Measurements from ENCODE around the gene ZNF652.
"Not testable (repeated sequence)": the region's sequence is repeated elsewhere in the genome, so short reads cannot be mapped to it uniquely, and the experiment has no call there.

ZNF652 gene

DNA sequence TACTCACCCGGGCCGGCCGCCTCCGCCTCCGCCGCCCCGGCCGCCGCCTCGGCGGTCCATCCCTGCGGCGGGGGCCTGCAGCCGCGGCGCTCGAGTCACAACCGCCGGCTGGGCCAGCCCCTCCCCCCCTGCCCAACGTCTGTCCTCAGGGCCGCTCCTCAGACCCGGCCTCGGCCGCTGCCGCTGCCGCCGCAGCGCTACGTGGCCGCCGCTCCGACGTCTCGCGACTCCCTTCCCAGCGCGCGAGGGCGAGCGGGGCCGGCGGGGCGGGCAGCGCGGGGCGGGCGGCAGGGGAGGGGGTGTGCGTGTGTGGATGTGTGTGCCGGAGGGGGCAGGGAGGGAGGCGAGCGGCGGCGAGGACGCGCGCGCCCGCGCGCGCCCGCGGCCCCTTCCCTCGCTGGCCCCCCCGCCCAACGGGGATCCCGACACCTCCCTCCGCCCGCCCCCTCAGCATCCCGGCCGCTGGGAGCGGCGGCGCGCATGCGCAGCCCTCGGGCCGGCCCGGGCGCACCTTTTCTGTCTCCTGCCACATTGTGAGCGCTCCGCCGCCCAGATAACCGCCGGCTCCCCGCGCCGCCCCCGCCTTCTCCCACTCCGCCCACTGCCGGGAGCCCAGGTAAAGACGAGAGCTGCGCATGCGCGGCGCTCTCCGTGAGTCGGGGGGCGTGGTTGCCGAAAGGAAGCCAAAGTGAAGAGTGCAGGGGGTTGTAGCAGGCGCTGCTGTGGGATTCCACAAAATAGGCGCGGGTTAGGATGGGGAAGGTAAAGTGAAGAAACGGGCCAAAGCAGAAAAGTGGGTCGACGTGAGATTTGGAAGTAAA is at the start of gene ZNF652:
Gene ZNF652 (minus strand): TSS at position 349 of the 821 bp plus-strand sequence. CDS start 44,525 bp downstream, outside the sequence.
- DNase-seq: peak; percentile 97

DNA sequence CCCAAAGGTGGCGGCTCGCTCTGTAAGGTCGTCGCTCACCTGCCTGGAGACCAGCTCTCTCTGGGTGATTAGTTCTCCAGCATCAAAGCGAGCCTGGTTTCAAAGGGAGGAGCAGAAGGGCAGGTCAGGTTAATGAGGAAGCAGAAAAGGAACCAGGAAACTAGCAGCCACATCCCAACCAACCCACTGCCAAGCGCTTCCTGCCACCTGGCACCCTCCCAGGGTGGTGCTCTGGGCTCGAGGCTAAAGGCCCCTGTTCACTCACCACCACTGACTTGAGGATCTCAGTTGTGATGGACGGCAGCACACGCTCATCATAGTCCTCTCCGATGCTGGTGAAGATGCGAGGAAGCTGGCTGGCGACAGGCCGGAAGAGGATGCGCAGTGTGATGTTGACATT is 47.0 kb upstream of the ZNF652 start:
- no peak for DNase-seq

DNA sequence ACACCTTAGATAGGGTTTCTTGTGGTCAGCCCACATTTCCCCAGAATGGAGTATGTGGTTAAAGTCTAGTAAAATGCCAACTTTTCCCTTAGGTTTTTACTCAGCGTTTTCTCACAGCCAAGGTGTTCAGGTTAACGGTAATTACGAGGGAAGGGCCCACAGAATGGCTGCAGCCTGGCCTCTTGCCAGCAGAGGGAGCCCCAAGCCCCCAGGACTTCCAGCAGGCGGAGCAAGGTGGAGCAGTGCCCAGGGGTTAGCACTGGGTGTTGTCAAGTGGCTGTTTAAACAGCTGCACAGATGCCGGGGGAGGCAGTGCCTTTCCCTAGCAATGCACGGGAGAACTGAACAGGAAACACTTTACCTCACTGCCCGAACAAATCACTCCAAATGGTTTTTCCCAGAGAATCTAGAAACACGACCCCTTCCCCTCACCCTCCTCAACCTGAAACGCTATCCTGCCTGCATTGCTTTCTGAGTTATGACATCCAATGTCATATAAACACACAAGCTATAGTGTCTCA is 46.0 kb upstream of the ZNF652 start:
- DNase-seq: peak; percentile 77

DNA sequence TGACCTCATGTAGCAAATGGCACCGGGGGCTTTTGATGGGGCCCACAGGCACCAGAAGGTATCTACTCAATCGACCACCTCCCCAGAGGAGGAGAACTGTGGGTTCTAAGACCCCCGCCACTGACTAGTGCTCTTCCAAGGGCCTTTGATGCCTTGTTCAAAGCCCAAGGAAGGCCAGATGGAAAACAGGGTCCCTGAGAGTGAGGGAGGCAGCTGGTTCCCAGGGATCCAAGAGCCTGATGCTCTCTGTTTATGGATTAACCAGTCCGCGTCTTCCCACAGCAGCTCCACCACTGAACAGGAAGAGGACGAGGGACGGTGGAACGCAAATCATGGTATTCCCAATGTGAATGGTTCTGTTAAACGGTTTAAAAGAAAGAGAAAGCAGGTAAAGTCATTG is 45.0 kb upstream of the ZNF652 start:
- DNase-seq: no peak

DNA sequence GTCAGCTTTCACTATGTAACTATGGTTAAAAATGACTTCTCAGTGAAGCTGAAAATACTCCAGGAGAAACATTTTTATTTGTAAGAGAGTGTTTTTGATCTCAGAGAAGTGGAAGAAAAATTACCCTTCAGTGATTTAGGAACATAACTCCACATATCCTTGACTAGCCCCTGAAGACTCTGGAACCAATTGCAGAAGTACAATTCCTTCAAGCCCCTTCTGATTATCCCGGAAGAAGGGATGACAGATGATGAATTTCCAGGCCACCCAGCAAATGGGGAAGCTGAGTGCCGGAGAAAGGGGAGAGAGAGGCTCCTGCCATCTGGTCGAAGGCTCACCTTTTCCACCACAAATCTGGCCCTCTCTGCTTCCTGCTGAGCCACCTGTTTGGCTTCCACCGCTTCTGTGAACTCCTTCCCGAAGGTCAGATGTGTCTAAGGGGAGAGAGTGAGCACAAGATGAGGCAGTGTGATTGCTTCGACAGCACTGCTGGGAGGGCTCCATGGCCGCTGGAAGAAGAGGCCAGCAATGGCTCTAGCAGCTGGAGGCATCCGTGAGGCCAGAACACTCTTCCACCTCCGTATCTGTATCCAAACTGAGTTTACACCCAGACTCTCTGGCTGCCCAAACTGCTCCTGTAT is 44.5 kb upstream of the ZNF652 start:
- peak; percentile 14 for DNase-seq

DNA sequence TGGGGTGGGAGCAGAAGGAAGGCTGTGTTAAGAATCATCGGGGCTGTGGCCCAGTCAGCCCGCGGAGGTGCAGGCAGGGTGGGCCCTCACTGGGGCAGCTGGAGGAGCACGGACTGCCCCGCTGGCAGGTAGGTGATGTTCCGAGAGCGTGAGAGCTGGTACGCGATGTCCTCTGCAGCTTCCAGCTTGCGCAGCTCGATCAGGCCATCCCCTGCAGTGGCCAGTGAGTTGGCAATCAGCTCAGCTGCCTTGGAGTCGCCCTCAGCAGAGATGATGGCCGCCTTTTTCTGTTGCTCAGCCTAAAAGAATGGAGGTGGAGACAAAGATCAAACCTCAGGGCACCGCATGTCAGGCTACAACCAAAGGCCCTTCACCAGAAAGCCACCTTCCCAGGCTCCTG is 42.9 kb upstream of the ZNF652 start:
- DNase-seq: no peak

DNA sequence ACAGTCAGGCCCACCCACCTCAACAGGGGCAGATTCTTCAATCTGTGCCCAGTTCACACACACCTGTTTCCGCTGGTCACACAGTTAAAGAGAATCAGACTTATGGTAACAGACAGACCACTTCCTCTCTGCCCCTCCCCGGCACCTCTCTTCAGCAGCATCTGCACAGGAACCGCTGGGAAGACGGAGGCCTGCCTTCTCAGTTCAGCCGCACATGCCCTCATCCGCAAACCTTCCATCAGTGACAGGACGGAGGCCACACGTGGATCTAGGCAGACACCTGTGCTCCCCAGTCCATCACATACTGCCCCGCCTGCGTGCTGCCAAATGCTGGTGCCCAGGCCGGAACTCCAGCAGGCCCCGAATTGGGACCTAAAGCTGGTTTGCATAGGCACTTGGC is 42.3 kb upstream of the ZNF652 start:
- DNase-seq: no peak

DNA sequence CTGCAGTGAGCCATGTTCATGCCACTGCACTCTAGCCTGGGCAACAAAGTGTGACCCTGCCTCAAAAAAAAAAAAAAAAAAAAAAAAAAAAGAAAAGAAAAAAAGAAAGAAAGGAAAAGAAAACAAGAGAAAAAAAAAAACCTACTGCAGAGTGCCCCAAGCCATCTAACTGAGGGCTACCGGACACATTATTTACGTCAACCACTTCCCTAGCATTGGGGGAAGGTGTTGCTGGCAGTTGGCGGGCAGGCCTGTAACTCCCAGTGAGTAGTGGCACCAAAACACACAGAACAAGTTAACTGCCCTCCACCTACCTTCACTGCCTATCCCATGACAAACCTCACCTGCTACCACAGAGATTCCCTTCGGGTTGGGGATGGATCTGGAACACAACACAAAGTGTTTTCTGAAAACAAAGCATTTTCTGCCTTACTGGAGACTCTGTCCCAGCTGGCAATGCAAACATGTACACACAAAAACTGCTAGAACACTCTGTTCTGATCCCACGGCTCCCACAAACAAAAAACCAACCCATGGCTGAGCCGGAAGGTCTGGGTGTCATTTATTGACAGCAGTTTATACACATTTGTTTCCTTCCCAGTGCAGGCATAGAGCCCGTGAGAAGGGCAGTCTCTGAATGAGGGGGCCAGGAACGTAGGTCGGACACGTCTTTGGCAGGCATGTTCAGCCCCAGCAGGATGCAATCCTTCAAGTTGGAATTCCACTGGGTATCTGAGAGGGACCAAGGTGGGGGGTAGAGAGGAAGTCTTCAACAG is 41.7 kb upstream of the ZNF652 start:
- DNase-seq: no peak

DNA sequence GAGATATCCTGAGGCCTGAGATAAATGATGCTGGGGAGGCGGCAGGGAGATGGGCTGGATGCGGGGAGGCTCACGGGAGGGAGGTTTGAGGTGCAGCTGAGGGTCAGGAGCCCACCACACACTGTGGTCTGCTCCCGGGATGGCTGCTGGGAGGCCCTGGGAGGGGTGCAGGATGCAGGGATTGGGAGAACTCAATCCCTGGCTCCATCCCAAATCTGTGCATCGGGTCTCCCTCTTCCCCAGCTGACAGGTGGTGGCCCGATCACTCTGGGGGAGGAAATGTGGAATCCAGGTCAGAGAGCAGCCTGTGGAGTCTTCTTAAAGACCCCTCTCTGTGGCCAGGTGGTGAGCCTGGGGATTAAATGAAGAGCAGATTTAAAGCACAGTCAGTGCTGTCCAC is 40.7 kb upstream of the ZNF652 start:
- DNase-seq: peak; percentile 20

DNA sequence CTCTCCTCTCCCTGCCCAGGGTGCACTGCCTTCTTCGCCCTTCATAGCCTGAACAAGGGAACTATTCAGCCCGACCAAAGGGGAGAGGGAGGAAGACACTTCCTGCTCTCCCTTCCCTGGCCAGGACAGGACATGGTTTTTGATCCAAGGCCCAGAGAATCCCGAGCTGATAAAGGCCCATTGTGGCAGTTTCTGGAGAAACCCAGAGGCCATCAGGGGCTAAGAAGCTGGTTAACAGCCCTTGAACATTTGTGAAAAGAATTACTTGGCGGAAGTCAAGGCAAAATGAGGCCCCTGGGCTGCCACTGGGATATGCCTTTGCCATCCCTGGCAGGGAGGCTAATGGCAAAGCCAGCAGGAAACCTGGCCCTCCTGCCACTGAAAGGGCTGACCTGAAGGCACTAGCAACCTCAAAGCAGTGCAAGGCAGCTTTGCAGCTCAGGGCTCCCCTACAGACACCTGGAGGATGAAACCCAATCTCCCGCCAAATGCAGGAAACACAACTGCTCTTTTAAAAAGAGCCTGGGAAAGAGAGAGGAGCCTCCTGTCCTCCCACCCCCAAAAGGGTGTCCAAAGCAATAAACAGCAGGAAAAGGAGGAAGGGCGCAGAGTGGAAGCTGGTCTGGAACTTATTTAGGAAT is 40.0 kb upstream of the ZNF652 start:
- peak; percentile 46 for DNase-seq

DNA sequence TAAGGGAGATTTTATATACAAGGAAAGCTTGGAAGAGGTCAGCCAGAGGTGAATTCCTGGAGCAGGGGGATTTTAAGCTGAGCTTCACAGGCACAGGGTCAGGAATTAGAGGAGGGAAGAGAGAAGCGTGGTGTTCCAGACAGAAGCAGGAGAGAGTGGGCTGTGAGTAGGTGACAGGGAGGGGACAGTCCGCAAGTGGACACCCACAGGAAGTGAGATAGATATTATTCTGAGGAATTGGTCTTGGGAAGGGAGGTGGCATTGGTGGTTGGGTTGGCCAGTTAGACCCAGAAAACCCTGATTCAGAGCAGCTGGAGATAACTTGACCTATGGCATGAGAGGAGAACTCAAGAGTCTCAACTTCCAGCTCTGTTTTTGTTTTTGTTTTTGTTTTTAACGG is 37.9 kb upstream of the ZNF652 start:
- no peak for DNase-seq

DNA sequence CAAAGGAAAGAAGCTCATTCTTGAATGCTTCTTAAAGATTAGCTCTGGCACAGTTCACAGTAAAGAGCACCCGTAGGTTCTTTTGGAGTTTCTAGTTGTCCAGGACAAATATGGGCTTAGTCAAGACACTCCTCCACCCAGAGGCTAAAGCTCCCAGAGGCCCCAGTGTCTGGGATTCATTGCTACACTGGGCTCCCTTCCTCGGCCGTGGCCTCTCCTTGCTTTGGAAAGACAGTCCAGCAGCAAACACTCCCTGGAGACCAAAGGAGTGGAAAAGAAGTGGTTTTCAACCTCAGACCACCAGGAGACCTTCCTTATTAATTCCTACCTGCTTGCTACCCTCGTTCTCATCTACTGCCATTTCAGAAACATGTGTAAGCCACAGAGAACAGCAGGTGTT is 35.5 kb upstream of the ZNF652 start:
- DNase-seq: no peak

DNA sequence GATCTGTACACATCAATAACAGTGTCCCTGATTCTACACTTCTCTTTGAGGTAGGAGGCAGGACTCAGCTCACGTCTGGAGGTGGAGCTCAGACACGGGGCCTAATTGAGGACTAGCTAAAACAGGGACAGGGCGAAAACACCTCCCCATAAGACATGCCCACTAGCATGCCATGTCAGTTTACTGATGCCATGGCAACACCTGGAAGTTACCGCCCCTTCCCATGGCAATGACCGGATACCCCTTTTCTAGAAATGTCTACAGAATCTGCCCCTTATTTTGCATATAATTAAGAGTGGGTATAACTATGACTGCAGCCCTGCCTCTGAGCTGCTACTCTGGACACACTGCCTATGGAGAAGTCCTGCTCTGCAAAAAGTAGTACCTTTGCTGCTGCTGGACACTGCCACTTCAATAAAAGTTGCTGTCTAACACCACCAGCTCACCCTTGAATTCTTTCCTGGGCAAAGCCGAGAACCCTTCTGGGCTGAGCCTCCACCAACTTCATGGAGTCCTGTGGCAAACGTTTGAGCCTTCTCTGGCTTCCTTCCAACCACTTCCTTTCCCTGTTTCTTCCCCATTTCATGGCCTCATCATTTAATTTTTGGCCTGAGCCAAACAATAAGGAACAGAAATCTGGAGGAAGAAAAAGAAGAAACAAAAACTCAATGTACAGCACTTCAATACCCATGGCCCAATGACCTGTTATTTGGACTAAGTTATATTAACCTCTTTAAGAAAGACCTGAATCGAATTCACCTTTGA is 31.6 kb upstream of the ZNF652 start:
- DNase-seq: no peak

DNA sequence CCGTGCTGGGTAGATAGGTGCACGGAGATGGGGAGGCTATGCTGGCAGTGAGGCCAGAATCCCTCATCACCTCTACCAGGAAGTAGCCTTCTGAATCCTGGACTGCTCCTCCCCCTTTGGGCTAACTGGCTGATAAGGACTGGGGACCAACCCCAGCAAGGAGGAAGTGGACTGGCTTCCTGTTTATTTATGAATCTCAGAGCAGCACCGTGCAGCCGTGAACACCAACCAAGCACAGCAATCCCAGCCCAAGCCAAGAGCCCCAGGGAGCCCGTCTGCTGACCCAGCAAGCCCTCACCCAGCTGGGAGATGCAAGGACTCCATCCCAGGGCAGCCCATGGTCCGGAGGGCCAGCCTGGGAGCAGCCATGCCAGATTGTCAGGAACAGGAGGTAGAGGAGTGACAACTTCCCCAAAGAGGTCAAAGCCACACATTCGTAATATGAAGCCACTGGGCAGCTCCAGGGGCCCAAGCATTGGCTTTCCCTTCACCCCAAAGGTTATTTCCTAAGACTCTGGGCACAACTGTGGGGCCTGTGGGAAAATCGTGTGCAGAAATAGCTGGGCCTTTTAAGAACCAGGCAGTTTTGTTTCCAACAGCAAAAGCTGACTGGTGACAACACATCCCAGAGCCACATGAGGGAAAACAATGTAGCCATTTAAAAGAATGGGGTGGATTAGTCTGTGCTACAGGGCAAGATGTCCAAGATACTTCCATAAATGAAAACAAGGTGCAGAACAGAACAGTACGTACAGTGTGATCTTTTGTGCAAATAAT is 28.7 kb upstream of the ZNF652 start:
- DNase-seq: no peak

DNA sequence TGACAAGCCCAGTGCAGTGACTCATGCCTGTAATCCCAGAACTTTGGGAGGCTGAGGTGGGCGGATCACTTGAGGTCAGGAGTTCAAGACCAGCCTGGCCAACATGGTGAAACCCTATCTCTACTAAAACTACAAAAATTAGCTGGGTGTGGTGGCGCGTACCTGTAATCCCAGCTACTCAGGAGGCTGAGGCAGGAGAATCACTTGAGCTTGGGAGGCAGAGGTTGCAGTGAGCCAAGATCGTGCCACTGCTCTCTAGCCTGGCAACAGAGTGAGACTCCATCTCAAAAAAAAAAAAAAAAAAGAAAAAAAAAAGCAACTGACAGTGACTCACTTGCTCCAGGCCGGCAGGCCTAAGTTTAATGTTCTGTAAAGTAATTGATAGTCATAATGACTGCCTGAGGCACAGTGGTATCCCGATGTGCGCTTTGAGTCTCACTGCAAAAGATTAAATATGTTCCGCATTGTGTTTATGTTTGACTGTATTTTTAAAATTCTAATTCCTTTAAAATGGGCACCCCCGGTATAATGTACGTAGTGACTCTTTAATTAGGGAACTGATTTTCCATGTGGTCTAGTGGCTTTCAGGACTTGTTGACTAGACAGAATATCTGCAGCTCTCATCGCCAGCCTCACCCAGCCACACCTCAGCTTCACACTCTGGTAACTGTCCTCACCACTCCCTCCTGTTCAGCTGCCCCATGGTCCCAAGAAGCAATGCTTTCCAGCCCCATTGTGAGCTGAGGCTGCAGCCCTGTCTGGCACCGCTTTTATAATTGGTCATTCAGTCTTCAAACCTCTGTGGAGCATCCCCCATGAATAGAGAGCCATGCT is 27.7 kb upstream of the ZNF652 start:
- DNase-seq: not testable (repeated sequence)

DNA sequence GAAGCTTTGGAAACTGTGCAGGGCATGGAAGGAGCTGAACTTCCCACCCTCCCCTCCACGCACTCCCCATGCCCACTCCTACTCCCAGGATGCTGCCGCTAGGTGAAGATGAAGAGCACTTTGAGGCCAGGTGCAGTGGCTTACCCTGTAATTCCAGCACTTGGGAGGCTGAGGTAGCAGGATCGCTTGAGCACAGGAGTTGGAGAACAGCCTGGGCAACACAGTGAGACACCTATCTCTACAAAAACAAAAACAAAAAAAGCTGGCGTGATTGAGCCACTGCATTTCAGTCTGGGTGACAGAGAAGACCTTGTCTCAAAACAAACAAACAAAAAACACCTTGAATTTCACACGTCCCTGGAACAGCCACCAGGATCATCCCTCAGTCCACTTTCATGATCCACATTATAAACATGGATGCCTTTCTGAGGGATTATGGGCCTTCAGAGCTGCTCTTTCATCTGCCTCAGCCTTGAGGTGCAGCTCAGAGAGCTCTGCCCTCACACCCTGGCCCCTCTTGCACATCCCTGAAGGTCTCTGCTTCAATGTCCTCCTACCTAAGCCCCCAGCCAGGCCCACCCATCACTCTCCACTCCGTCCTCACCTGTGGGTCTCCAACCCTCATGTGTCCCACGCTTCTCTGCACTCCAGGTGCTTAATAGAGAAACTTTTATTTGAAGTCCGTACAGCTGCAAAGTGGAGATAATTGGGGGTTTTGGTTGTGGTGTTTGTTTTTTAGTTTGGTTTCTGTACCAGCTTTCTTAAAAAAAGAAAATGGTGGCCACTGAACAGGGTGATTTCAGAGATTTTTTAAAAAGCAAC is 26.9 kb upstream of the ZNF652 start:
- no peak for DNase-seq

DNA sequence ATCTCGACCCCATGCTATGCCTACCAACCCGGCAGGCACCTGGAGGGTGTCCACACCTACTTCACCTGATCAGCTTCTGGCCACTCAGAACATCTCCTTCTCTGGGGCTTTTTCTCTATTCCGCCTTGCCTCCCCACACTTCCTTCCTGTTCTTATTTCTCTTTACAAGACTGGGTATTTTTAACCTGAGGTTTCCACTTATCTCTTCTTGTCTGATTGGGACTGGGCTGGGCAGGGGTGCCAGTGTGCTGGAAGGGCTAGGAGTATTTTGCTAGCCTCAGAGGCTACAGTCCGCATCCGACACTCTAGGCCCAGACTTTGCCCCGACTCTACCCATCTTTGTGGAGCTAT is 26.2 kb upstream of the ZNF652 start:
- no peak for DNase-seq

DNA sequence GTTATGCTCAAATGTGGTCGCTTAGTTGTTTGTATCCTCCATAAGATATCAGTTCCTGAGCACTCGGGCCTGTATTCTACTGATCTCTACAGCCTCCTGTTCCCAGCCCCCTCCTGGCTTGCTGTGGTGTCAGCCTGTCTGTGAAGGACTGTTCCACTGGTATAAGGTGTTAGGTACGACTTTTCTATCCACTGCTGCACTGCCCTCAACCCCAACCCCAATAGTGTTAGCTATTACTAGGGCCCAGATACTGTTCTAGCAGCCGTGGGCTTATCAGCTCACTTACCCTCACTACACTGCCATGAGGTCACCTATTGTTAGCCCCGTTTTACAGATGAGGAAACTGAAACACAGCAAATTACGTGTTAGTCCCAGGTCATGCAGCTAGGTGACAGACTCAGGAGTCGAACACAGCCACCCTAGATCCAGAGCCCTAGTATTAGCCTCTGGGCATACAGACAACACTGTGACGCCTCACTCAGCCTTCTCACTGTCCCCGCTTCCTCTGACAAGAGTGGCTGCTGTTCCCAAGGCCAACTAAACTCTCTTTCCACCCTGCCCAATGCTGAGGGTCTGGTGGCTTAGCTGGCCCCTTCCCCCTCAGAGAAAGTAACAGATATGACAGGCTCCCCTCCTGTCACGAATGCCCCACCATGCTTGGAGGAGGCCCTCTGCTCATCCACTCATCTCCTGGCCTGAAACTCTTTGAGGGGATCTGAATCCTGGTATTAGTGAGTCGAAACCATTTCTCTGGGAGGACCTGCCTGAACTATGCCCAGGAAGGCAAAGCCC is 25.6 kb upstream of the ZNF652 start:
- no peak for DNase-seq

DNA sequence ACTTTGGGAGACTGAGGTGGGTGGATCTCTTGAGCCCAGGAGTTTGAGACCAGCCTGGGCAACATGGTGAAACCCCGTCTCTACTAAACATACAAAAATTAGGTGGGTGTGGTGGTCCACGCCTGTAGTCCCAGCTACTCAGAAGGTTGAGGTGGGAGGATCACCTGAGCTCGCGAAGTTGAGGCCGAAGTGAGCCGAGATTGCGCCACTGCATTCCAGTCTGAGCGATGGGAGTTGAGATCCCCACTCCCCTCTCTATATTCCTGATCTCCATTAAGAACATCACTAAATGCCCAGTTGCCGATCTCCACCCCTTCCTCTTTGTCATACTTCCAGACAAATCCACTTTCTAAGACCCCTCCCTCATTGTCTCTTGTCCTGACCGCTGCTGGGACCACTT is 24.3 kb upstream of the ZNF652 start:
- no peak for DNase-seq
